Measurements from ENCODE around the gene NUCKS1. TPM values are rescaled to one million over a fixed set of nuclear protein-coding genes. Genes with fewer than 3 reads are reported as not detected.

The NUCKS1 gene
- polyA plus RNA-seq, 1 donor: 106 TPM

Other genes with a start within 250 kb of the NUCKS1 start
- gene CDK18, start 245.5 kb downstream of the NUCKS1 start, polyA plus RNA-seq: 52.6 TPM
- gene ELK4, start 118.2 kb downstream of the NUCKS1 start, polyA plus RNA-seq: 18.2 TPM
- gene SLC45A3, start 69.7 kb downstream of the NUCKS1 start, polyA plus RNA-seq: 9.3 TPM
- gene RAB29, start 25.3 kb upstream of the NUCKS1 start, polyA plus RNA-seq: 121 TPM
- gene SLC41A1, start 63.0 kb upstream of the NUCKS1 start, polyA plus RNA-seq: 8.2 TPM
- gene PM20D1, start 100.0 kb upstream of the NUCKS1 start, polyA plus RNA-seq: 1.1 TPM
- gene SLC26A9, start 193.3 kb upstream of the NUCKS1 start, polyA plus RNA-seq: 0.03 TPM

All from large intestine (tissue), 1 donor.